ENCODE data around the gene GIMD1. TPM values are rescaled to one million over a fixed set of nuclear protein-coding genes. Genes with fewer than 3 reads are reported as not detected.

Gene GIMD1
- total RNA-seq, 1 experiment from 2014 or later = not detected

DNA sequence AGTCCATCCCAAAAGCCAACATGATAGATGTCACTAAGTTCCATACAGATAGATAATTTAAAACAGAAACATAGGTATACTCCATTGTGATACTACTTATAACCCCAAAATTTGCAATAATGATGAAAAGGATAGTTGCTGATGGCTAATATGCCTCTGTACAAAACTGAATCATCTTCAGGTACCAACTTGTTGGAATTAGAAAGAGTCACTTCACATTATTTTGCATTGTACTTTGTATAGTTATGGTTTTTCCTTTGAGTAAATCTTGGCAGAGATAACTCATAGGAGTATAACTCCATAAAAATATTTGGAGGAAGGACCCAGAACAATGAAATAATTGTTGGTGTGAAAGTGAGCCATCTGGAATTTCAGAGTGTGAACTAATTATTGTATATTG is 17.6 kb downstream of the GIMD1 start:
- no peak overlapping the region for H3K27ac ChIP-seq (ENCODE audit: insufficient read length, low read depth, low read length)
- no peak overlapping the region for H2BK20ac ChIP-seq (ENCODE audit: low read depth, low read length, poor library complexity, severe bottlenecking)
- H3K23ac ChIP-seq (ENCODE audit: insufficient read length, low read depth, low read length) = no peak overlapping the region
- no peak overlapping the region for H2BK15ac ChIP-seq (ENCODE audit: low read depth, low read length)
- no peak overlapping the region for H3K9ac ChIP-seq (ENCODE audit: extremely low read depth, insufficient read length, low read length)
- Mint-ChIP-seq H3K9me3 (no peaks in the 10 kb centered on the region), H3K4me3 (no peak overlapping the region), H3K36me3 (ENCODE audit: insufficient read depth in 1 of 3, low read depth in 3 of 3) (no peaks in the 10 kb centered on the region; a peak in 2 of 7 replicates), H3K27me3 (ENCODE audit: low read depth) (peaks cover 2% of the 10 kb centered on the region; the same call in 1 of the 2 replicates), H3K4me1 (peaks cover 4% of the 10 kb centered on the region in 2 experiments; a peak in 1 of 4 replicates), H3K27ac (no peak overlapping the region)
- no peak overlapping the region for H4K91ac ChIP-seq (ENCODE audit: insufficient read length, low read depth, low read length)
- H3K4me1 ChIP-seq (ENCODE audit: insufficient read depth, low read length) = no peaks in the 10 kb centered on the region
- no peak for DNase-seq
- H3K79me1 ChIP-seq (ENCODE audit: insufficient read depth, low read depth, low read length, poor library complexity, severe bottlenecking) = no peaks in the 10 kb centered on the region
- H3K23me2 ChIP-seq (ENCODE audit: insufficient read length, low read depth, low read length, poor library complexity, severe bottlenecking) = no peaks in the 10 kb centered on the region
- no peak overlapping the region for H3K14ac ChIP-seq (ENCODE audit: insufficient read depth, low read length)
- H2AFZ ChIP-seq (ENCODE audit: low read length) = no peak overlapping the region
- no peaks in the 10 kb centered on the region for H4K20me1 ChIP-seq (ENCODE audit: control insufficient read depth, insufficient read depth, insufficient read length)
- no peaks in the 10 kb centered on the region for H3K9me3 ChIP-seq (ENCODE audit: control insufficient read depth, low read depth, low read length)
- H2AK5ac ChIP-seq (ENCODE audit: insufficient read length, low read length) = no peak overlapping the region
- TF ChIP-seq CTCF (conservative IDR thresholded peaks at IDR 0.05) = no peak
- H3K18ac ChIP-seq (ENCODE audit: insufficient read length, low read depth, low read length) = no peak overlapping the region
- no peak overlapping the region for H3K4ac ChIP-seq (ENCODE audit: low read depth, low read length)
- no peak overlapping the region for H4K8ac ChIP-seq (replicated peaks; ENCODE audit: insufficient read length, low read depth, low read length)
- no peak overlapping the region for H2BK12ac ChIP-seq (ENCODE audit: insufficient read length, low read depth, low read length)
- H3K79me2 ChIP-seq (ENCODE audit: insufficient read depth, low read length) = no peaks in the 10 kb centered on the region
- no peak overlapping the region for H3T11ph ChIP-seq (ENCODE audit: low read length)
- no peaks in the 10 kb centered on the region for H3K27me3 ChIP-seq (ENCODE audit: insufficient read depth, low read length)
- H4K5ac ChIP-seq (ENCODE audit: insufficient read length, low read depth, low read length) = no peak overlapping the region
- H2BK120ac ChIP-seq (ENCODE audit: low read depth, low read length, poor library complexity, severe bottlenecking) = no peak overlapping the region
- H2BK5ac ChIP-seq (ENCODE audit: insufficient read length, low read length) = no peak overlapping the region
- H3K56ac ChIP-seq (ENCODE audit: insufficient read length, low read depth, low read length) = no peak overlapping the region
- no peak overlapping the region for H3K4me2 ChIP-seq (ENCODE audit: insufficient read depth, insufficient read length, low read length)
